HG03575 (cell line): ENCODE results near the gene TMEM30A.

Experiments used
- ATAC-seq: cut with Tn5 transposase; IDR thresholded peaks from one replicate; pipeline ENCODE4 v1.9.1; 2021; ENCODE audit not compliant: unreplicated experiment, insufficient number of reproducible peaks, low FRiP score; ENCODE audit errors: extremely low read depth

The TMEM30A gene

GRCh38 chr6:75296811-75297779 is 12.5 kb upstream of the TMEM30A start:
- no peak for ATAC-seq

- ATAC-seq: no peak
Measured at GRCh38 chr6:75292555-75292954, 8.0 kb upstream of the TMEM30A start.

DNA sequence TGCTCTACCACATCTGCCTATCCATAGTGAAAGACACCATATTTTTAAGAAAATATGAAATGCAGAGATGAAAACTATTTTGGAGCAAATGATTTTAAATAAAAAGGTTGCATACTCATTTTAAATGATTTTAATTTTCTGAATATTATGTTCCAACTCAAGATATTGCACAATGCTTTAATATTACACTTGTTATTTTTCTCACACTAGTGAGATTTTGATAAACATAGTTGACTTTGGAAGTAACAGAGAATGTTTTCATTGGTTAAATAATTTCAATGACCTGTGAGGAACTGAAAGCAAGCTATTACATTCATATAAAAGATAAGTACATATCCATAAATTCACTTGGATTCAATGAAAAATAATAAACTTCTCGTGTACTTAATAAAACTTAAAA is 7.2 kb upstream of the TMEM30A start:
- no peak for ATAC-seq

DNA sequence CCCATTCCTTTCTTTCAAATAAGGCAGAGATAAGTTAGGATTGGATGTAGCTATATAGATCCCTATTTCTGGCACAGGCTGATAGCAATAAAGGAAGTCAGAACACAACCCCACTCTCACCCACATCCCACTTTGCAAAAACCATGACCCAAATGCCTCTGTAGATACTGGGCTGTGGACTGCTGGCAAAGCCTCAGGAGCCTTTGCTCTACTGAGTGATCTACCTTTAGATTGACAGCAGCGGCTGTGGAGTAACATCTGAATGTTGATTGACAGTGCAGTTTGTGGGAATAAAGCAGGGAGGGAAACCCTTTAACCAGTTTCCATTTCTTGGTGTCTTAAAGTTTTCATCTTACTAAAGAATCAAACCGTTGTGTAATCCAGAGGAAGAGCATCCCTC is 6.7 kb upstream of the TMEM30A start:
- no peak for ATAC-seq

- no peak for ATAC-seq
Measured at GRCh38 chr6:75290136-75290945, 5.7 kb upstream of the TMEM30A start.

DNA sequence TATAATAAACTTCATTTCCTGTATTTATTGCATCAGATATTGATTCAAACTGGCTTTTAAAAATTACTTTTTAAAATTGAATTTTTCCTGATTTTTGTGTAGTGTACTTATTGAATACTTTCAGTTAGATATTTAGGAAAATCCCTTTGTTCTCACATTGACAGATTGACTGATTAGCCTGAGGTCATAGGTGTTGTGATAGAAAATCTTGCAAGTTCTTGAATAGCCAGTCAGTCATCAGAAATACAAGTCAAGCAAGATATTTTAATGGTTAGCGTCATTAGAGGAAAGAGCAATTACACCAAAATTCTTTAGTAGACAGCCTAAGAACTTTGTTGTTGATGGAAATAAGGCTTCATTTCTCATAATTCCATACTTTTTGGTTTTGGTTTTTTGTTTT is 3.4 kb upstream of the TMEM30A start:
- no peak for ATAC-seq

- no peak for ATAC-seq
Measured at GRCh38 chr6:75287424-75287823, 2.8 kb upstream of the TMEM30A start.

GRCh38 chr6:75286955-75287354 is 2.4 kb upstream of the TMEM30A start:
- no peak for ATAC-seq

DNA sequence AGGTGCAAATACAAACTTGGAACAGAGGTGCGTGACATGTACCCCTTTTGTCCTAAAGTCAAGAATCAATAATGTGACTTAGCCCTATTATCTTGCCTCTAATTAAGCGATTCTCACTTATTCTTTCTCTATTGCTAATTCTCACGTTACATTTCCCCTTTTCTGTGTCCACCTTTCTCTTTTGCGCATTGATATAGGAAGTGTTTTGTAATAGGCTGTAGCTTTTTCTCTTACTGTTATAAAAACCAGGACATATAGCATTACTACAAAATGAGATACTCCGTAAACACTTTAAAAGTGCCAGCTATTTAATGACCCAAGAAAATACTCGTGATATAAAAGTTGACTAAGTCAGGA is 669 bp upstream of the TMEM30A start:
- no peak for ATAC-seq

- peak; percentile 1 for ATAC-seq
Measured at GRCh38 chr6:75283907-75284631, 523 bp downstream of the TMEM30A start.

DNA sequence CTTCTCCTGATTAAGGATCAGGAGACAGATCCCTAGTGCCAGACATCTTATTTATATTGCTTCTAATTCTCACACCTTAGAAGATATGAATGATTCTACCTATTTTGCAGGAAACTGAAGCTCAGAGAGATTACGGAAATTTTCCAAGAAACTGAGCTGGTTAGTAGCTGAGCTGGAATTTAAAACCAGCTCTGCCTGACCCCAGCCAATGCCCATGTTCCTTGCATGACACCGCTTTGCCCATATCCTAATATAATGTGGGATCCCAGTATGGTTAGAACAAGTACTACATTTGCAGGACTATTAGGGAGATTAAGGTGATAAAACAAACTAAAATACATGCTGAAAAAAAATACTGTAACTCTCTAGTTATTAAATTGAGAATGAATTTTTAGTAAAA is 1.9 kb downstream of the TMEM30A start:
- no peak for ATAC-seq

DNA sequence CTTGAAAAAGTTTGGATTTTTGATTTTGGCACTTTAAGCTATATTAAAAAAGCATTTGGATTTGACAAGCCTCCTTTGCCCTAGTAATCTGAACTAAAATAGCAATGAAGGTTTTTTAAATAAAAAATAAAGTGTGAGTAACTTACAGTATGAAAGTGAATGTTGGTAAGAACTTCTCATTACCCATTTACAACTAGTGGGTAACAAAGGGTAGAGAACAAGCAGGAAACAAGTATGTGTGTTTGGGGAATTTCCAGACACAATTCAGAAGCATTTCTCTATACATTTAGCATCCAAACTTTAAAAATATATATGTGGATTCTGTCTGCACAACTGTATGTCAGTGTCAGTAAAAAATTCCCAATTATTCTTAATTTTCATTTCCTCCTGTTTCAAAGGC is 2.9 kb downstream of the TMEM30A start:
- no peak for ATAC-seq

- no peak for ATAC-seq
Measured at GRCh38 chr6:75280131-75280855, 4.3 kb downstream of the TMEM30A start.

GRCh38 chr6:75279418-75279817 is 5.2 kb downstream of the TMEM30A start:
- no peak for ATAC-seq

- no peak for ATAC-seq
Measured at GRCh38 chr6:75278474-75279077, 6.0 kb downstream of the TMEM30A start.

GRCh38 chr6:75275067-75275466 is 9.5 kb downstream of the TMEM30A start:
- ATAC-seq: no peak

DNA sequence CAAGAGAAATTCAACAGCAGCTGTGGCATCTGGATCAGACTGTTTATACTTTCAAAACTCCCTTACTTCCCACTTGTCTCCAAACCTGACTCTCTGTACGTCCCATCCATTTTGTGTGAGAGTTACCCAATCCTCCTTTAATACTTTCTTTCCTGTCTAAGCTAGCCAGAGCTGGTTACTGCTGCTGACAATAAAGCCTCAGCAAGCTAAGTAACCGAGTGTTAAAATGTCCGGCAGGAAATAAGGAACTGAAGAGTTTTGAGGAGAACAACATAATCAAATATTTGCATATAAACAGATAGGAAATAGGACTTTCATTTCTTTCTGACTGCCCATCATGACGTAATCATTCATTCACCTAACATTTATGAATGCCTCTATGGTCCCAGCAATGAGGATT is 11.6 kb downstream of the TMEM30A start:
- ATAC-seq: no peak

DNA sequence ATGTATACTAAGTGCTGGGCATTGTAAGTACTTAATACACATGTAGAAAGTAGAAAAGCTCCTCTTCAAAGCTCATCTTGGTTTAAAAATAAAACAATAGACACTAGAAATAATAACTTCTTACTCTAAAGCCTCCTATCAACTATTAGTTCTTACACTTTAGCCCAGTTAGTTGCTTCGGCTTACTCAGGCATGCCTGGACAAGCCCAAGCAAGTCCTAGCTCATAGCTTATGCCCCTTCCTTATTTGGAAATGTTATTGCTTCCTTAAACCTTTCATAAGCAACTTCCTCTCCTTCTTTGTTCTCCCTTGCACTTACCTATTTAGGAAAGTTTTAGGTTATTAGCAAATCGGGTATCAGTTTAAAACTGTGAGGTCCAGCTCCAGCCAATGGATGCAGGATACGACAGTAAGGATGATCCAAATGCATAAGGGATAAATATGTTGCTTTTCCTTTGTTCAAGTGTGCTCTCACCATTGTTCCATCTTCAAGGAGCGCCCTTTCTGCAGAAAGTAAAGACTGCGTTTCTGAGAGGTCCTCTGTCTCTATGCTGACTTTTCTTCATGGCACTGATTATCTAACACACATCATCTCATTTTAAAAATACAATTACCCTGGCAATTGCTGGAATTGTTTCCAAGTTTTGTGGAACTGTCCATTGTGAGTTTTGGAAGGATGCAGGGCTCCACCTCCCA is 12.3 kb downstream of the TMEM30A start:
- no peak for ATAC-seq
